Right lobe of liver (tissue), 6 donors: ENCODE results near the gene CYSLTR2. TPM values are rescaled to one million over a fixed set of nuclear protein-coding genes. Genes with fewer than 3 reads are reported as not detected.

Source experiments
- ATAC-seq, 4 donors: fragments of 200-7000 bp; cut with Tn5 transposase; one replicate each; pipeline ENCODE4 v1.9.1; 2020; ENCODE audit warnings: mild to moderate bottlenecking in 4 of 4, moderate library complexity in 4 of 4
- DNase-seq, 3 donors: peaks; one replicate each; pipeline ENCODE4 v3.0.0-alpha.2; 2020
- H3K27ac ChIP-seq, 3 donors: fragments of 200-600 bp; one replicate each; pipeline ENCODE4 v1.8.0; 2022
- H3K27me3 ChIP-seq, 2 donors: fragments of 200-600 bp; one replicate each; pipeline ENCODE4 v1.8.0; 2022
- H3K36me3 ChIP-seq, 4 donors: fragments of 200-600 bp; sonication (generic) in 1 of 4; one replicate each; pipeline versions ENCODE4 v1.5.1 to v1.8.0; 2017 to 2022; ENCODE audit warnings: control low read depth in 1 of 4
- H3K4me1 ChIP-seq, 4 donors: fragments of 200-600 bp; sonication (generic) in 1 of 4; one replicate each; pipeline versions ENCODE4 v1.5.1 to v1.8.0; 2017 to 2022; ENCODE audit warnings: control low read depth in 1 of 4
- H3K4me3 ChIP-seq, 3 donors: fragments of 200-600 bp; one replicate each; pipeline ENCODE4 v1.8.0; 2022
- H3K9me3 ChIP-seq, 4 donors: fragments of 200-600 bp; sonication (generic) in 1 of 4; one replicate each; pipeline versions ENCODE4 v1.5.1 to v1.8.0; 2017 to 2022; ENCODE audit warnings: control low read depth in 1 of 4
- CTCF ChIP-seq, 4 donors: fragments of 200-600 bp in 3 of 4; fragments of 450-650 bp in 1 of 4; IDR thresholded peaks; one replicate each; pipeline versions ENCODE4 v1.5.1 to v1.8.0; 2016 to 2022; ENCODE audit warnings: antibody characterized with exemption in 4 of 4, mild to moderate bottlenecking in 2 of 4
- POLR2A ChIP-seq: fragments of 450-650 bp; IDR thresholded peaks from one replicate; pipeline ENCODE4 v1.6.1; 2017; ENCODE audit warnings: antibody characterized with exemption, mild to moderate bottlenecking
- WGBS: methylation state at CpG from one replicate; pipeline ENCODE4 v1.1.6; 2018; ENCODE audit warnings: low coverage, low lambda C conversion rate; ENCODE audit not compliant: insufficient coverage; ENCODE audit errors: missing lambda C conversion rate; 5-methylcytosine and 5-hydroxymethylcytosine counted together
- intact Hi-C, 2 donors: fragments of 100-400 bp; cut with DNase I; formaldehyde crosslinking; loops; one replicate each; pipeline versions ENCODE4 v1.11.2 to v1.14.1; 2022
- total RNA-seq, 6 experiments: library from RNA; depleted of rRNA in 2 of 6; stranded (reverse); fragments of >200 nt in 2 of 6; fragmentation: NEBNext Ultra II Directional in 3 of 6; extraction: Animal tissue kit (Norgen Biotek cat#: 25700) in 3 of 6; gene quantifications; one replicate each; pipeline versions ENCODE4 v1.1.0 to v1.2.4, GENCODE V29; 2016 to 2023
- donor health status: DM: no; HTN: yes; CAD: no.
- donor health status: DM: no; HTN: no; CAD: no.
- donor health status: DM: no; HTN: no; CAD: no.
- donor health status: DM: no; HTN: yes; CAD: no.
- donor health status: DM: no; HTN: yes; CAD: no.

Gene CYSLTR2
- total RNA-seq, 6 experiments from 2014 or later, result 0.06 to 0.93 (median 0.14) TPM

- Histone ChIP-seq H3K4me1 (no peaks in the 10 kb centered on the region), H3K27ac (no peak overlapping the region), H3K9me3 (no peaks in the 10 kb centered on the region), H3K27me3 (no peaks in the 10 kb centered on the region), H3K4me3 (no peak overlapping the region), H3K36me3 (no peaks in the 10 kb centered on the region)
- TF ChIP-seq CTCF (IDR thresholded peaks at IDR 0.05) (no peak), POLR2A (no peak)
- WGBS, result 75% methylated on average over 4 of the region's 4 CpGs
- intact Hi-C loops, result no loop called here
- DNase-seq (no peak), ATAC-seq (no peak)
Observed at GRCh38 chr13:48749144-48749543, 95.4 kb downstream of the CYSLTR2 start.

DNA sequence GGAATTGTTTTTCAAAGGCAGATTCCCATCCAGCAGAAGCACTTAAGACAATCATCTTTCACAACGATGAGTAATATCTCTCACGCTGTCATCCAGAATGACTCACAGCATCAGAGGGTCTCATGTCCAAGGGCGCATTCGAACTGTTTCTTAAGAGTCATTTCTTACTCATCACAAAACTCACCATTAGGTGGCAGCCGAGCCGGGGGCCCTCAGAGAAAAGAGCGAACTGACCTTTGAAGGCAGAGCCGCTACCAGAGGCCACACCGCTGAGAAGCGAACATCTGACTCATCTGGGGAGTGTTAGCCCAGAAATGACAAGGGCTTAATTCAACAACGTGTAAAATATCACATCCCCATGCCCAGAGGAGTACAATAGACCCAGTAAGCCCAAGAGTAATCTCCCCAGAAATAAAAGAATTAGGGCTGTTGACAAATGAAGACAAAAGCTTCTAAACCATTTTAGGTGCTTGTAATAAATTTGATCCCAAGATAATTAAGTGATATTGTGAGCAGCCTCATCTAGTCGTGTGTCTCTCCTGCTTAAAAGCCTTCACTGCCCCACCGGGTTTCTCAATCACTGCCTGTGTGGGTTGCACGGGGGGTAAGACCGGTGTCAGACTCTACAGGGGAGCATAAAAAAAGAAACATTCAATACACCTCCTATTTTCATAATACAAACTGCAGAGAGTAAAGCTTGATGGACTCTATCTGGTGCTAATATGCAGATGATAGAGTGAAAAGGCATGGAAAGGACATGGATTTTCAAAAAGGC lies 96.2 kb downstream of the CYSLTR2 start:
- Histone ChIP-seq H3K9me3 (no peaks in the 10 kb centered on the region), H3K27ac (no peak overlapping the region), H3K27me3 (no peaks in the 10 kb centered on the region), H3K36me3 (no peaks in the 10 kb centered on the region), H3K4me1 (no peaks in the 10 kb centered on the region), H3K4me3 (no peak overlapping the region)
- no peak for TF ChIP-seq POLR2A
- peak in 3 of 4 donors; percentile 50 to 61 (median 54) for TF ChIP-seq CTCF (IDR thresholded peaks at IDR 0.05)
- ATAC-seq (peak; percentile 84 to 98 (median 88)), DNase-seq (peak in 1 of 3 donors; percentile 71)
- intact Hi-C loops, result no loop called here
- 32% methylated on average over 14 of the region's 15 CpGs for WGBS

- Histone ChIP-seq H3K27ac (no peak overlapping the region), H3K36me3 (no peaks in the 10 kb centered on the region), H3K27me3 (no peaks in the 10 kb centered on the region), H3K4me3 (no peak overlapping the region), H3K9me3 (no peaks in the 10 kb centered on the region), H3K4me1 (no peaks in the 10 kb centered on the region)
- WGBS, result 74% methylated on average over 8 of the region's 9 CpGs
- intact Hi-C loops, result no loop called here
- TF ChIP-seq CTCF (IDR thresholded peaks at IDR 0.05) (no peak), POLR2A (no peak)
- DNase-seq (no peak), ATAC-seq (peak in 3 of 4 donors; percentile 20 to 27 (median 23))
Observed at GRCh38 chr13:48750588-48751383, 97.1 kb downstream of the CYSLTR2 start.

DNA sequence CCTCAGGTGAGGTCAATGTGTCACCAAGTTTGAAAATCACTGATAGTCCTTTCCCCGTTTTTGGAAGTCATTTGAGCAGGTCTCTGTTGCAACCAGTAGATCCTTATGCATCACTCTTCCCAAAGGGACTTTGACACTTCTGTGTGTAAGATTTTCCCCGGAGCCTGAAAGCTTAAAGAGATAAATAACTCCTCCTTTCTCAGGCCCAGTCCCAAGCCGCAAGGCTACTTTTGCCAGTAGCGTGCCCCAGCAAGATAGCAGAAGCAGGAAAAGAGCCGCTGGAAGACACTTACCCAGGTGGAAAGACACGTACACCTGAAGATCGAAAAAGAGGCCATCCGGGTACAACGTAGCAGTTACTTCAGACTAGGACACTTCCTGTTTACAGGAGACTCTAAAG lies 106.9 kb downstream of the CYSLTR2 start:
- no peaks in the 10 kb centered on the region for H3K27me3 ChIP-seq
- no peak for ATAC-seq
- intact Hi-C loops, result loop anchor here in 1 of 2 donors (10.0 kb wide), 1 partner anchor 166 kb away; no protein-coding TSS in a partner anchor
- H3K4me3 ChIP-seq, result no peak overlapping the region
- no peak for TF ChIP-seq POLR2A
- TF ChIP-seq CTCF (IDR thresholded peaks at IDR 0.05), result no peak
- 83% methylated on average over 7 of the region's 9 CpGs for WGBS
- H3K4me1 ChIP-seq, result no peaks in the 10 kb centered on the region
- no peaks in the 10 kb centered on the region for H3K36me3 ChIP-seq
- no peaks in the 10 kb centered on the region for H3K9me3 ChIP-seq
- no peak for DNase-seq
- H3K27ac ChIP-seq, result no peak overlapping the region

Other genes with a start within 250 kb of the CYSLTR2 start
- 10 to 100 TPM in 2 of 6 experiments, 1 to 10 TPM in 4; 3.7 to 14.5 (median 5.9) TPM for gene LPAR6, start 240.8 kb upstream of the CYSLTR2 start, total RNA-seq
- gene RCBTB2, start 120.8 kb upstream of the CYSLTR2 start, total RNA-seq, result 1 to 10 TPM; 2.6 to 7.5 (median 4.8) TPM